DND-41 (cell line): ENCODE results near the gene TBC1D22B.

Experiments used
- ATAC-seq: fragments of 200-7000 bp; cut with Tn5 transposase; 3 replicates; pipeline ENCODE4 v1.9.1; 2021; ENCODE audit warnings: low read depth; ENCODE audit not compliant: insufficient read depth
- DNase-seq: peaks from one replicate; pipeline ENCODE4 v3.0.0-alpha.2; 2020
- H2AFZ ChIP-seq: 2 replicates; pipeline ENCODE4 v1.6.0; 2012; ENCODE audit warnings: low read depth, low read length
- H3K27ac ChIP-seq: 2 replicates; pipeline ENCODE4 v1.5.1; 2012; ENCODE audit warnings: low read length, inconsistent platforms
- H3K27me3 ChIP-seq: fragments of 200-600 bp; sonication (generic); 2 replicates; pipeline ENCODE4 v1.6.0; 2012; ENCODE audit warnings: low read length, mild to moderate bottlenecking, inconsistent platforms; ENCODE audit not compliant: insufficient read depth, poor library complexity
- H3K36me3 ChIP-seq: 2 replicates; pipeline ENCODE4 v1.5.1; 2012; ENCODE audit warnings: low read length, inconsistent platforms; ENCODE audit not compliant: insufficient read depth
- H3K4me1 ChIP-seq: 2 replicates; pipeline ENCODE4 v1.5.1; 2012; ENCODE audit warnings: mild to moderate bottlenecking, low read length; ENCODE audit not compliant: insufficient read depth
- H3K4me2 ChIP-seq: 2 replicates; pipeline ENCODE4 v1.6.0; 2012; ENCODE audit warnings: mild to moderate bottlenecking, moderate library complexity, low read length, inconsistent platforms; ENCODE audit not compliant: insufficient read depth
- H3K4me3 ChIP-seq, 2 experiments: fragments of 200-600 bp in 1 of 2; shearing (Covaris generic) in 1 of 2; 2 replicates each; pipeline ENCODE4 v1.5.1; 2012 to 2016; ENCODE audit warnings: inconsistent platforms in 2 of 2, low read length in 2 of 2, mild to moderate bottlenecking in 2 of 2, low read depth in 1 of 2, moderate library complexity in 1 of 2
- H3K79me2 ChIP-seq: 2 replicates; pipeline ENCODE4 v1.6.0; 2012; ENCODE audit warnings: low read length, inconsistent platforms; ENCODE audit not compliant: insufficient read depth
- H3K9ac ChIP-seq: 2 replicates; pipeline ENCODE4 v1.6.0; 2012; ENCODE audit warnings: low read depth, mild to moderate bottlenecking, inconsistent platforms, low read length, moderate library complexity
- H3K9me3 ChIP-seq: 2 replicates; pipeline ENCODE4 v1.5.1; 2012; ENCODE audit warnings: low read length, moderate library complexity, mild to moderate bottlenecking, inconsistent platforms; ENCODE audit not compliant: insufficient read depth, severe bottlenecking
- H4K20me1 ChIP-seq: 2 replicates; pipeline ENCODE4 v1.6.0; 2012; ENCODE audit warnings: low read length; ENCODE audit not compliant: insufficient read depth
- CTCF ChIP-seq: IDR thresholded peaks from 2 replicates; pipeline ENCODE4 v1.5.1; 2012; ENCODE audit warnings: borderline replicate concordance, low read length, moderate library complexity, mild to moderate bottlenecking; ENCODE audit not compliant: poor library complexity, severe bottlenecking; ENCODE audit errors: extremely low read depth
- EZH2 ChIP-seq: IDR thresholded peaks from 3 replicates; pipeline ENCODE4 v1.6.1; 2012; ENCODE audit warnings: borderline replicate concordance, low read depth, mild to moderate bottlenecking, moderate library complexity, low read length, inconsistent platforms; ENCODE audit not compliant: severe bottlenecking

The TBC1D22B gene

GRCh38 chr6:37243131-37243815 is 14.3 kb upstream of the TBC1D22B start:
- peaks cover 5% of the 10 kb centered on the region for H3K79me2 ChIP-seq
- H3K4me3 ChIP-seq = no peak overlapping the region
- no peak overlapping the region for H3K9ac ChIP-seq
- no peaks in the 10 kb centered on the region; the same call in 1 of the 2 replicates for H3K36me3 ChIP-seq
- ATAC-seq (no peak), DNase-seq (no peak)
- no peaks in the 10 kb centered on the region for H3K9me3 ChIP-seq
- no peaks in the 10 kb centered on the region for H4K20me1 ChIP-seq
- H3K4me2 ChIP-seq = no peak overlapping the region
- H3K4me1 ChIP-seq = peaks cover 23% of the 10 kb centered on the region
- TF ChIP-seq CTCF = no peak
- TF ChIP-seq EZH2 = no peak
- no peak overlapping the region for H2AFZ ChIP-seq
- H3K27me3 ChIP-seq = no peaks in the 10 kb centered on the region
- H3K27ac ChIP-seq = 0 out of 2 replicates have a peak overlapping the region, but pooled peaks have one; percentile 15

DNA sequence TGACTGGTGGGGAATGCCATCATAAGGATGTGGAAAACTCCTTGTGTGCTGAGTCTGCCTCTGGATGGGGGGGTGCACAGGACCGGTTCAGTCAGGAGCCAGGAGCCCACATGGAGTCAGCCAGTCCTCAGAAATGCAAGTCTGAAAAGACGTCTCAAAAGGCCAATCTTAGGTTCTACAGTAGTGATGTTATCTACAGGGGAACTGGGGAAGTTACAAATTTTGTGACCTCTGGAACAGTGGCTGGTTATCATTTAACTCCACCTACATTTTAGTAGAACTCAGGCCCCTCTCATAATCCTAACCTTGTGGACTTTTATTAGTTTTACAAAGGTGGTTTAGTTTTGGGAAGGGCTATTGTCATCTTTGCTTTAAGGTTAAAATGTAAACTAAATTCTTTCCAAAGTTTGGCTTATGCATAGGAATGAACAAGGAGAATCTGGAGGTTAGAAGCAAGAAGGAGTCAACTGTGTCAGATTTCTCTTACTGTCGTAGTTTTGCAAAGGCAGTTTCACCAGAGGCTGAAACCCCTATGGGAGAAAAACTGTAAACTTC is 13.7 kb upstream of the TBC1D22B start:
- Histone ChIP-seq H3K9ac (no peak overlapping the region), H4K20me1 (no peaks in the 10 kb centered on the region), H3K27ac (no peak overlapping the region), H3K9me3 (no peaks in the 10 kb centered on the region), H3K4me2 (no peak overlapping the region), H3K4me3 (no peak overlapping the region), H3K79me2 (peaks cover 6% of the 10 kb centered on the region), H2AFZ (no peak overlapping the region), H3K27me3 (no peaks in the 10 kb centered on the region), H3K36me3 (no peaks in the 10 kb centered on the region; the same call in 1 of the 2 replicates), H3K4me1 (peaks cover 23% of the 10 kb centered on the region)
- DNase-seq (no peak), ATAC-seq (no peak)
- no peak for TF ChIP-seq CTCF
- no peak for TF ChIP-seq EZH2

- Histone ChIP-seq H3K4me1 (peaks cover 20% of the 10 kb centered on the region), H2AFZ (no peak overlapping the region), H3K4me3 (no peak overlapping the region), H3K9ac (no peak overlapping the region), H3K36me3 (no peaks in the 10 kb centered on the region; the same call in 1 of the 2 replicates), H3K9me3 (no peaks in the 10 kb centered on the region), H3K27me3 (no peaks in the 10 kb centered on the region), H4K20me1 (no peaks in the 10 kb centered on the region), H3K79me2 (peaks cover 9% of the 10 kb centered on the region), H3K27ac (no peak overlapping the region), H3K4me2 (no peak overlapping the region)
- ATAC-seq (no peak), DNase-seq (no peak)
- TF ChIP-seq CTCF (no peak), EZH2 (no peak)
Measured at GRCh38 chr6:37244430-37245310, 12.9 kb upstream of the TBC1D22B start.
